SK-N-SH treated with all-trans-retinoic acid at 6 μM for 48 hours (cell line): ENCODE data around the gene PLXND1.

Source experiments
- ARNTL ChIP-seq: fragments of 450-650 bp; formaldehyde crosslinking; IDR thresholded peaks from 2 replicates; pipeline ENCODE4 v1.5.0; 2020; ENCODE audit warnings: low read depth, mild to moderate bottlenecking, moderate library complexity, borderline replicate concordance
- PPARA ChIP-seq: fragments of 250-450 bp; sonication (Bioruptor Pico); IDR thresholded peaks from 2 replicates; pipeline ENCODE4 v1.5.0; 2020; ENCODE audit warnings: mild to moderate bottlenecking, borderline replicate concordance
- RARB ChIP-seq: fragments of 250-450 bp; sonication (Bioruptor Pico); IDR thresholded peaks from 2 replicates; pipeline ENCODE4 v1.8.0; 2021; ENCODE audit warnings: mild to moderate bottlenecking, moderate library complexity
- SNAI2 ChIP-seq: fragments of 250-450 bp; sonication (Bioruptor Pico); IDR thresholded peaks from 2 replicates; pipeline ENCODE4 v1.5.0; 2020; ENCODE audit warnings: mild to moderate bottlenecking, moderate library complexity
- ZFP30 ChIP-seq: fragments of 450-650 bp; formaldehyde crosslinking; IDR thresholded peaks from 2 replicates; pipeline ENCODE4 v1.5.0; 2022; ENCODE audit warnings: mild to moderate bottlenecking, moderate library complexity
- ZNF70 ChIP-seq: fragments of 450-650 bp; formaldehyde crosslinking; IDR thresholded peaks from 2 replicates; pipeline ENCODE4 v1.5.0; 2020; ENCODE audit warnings: mild to moderate bottlenecking, moderate library complexity
- TF ChIP-seq, protein P1 (sequence below): fragments of 250-450 bp; sonication (Bioruptor Pico); IDR thresholded peaks from 2 replicates; pipeline ENCODE4 v1.8.0; 2020; ENCODE audit warnings: mild to moderate bottlenecking, moderate library complexity, borderline replicate concordance
- TF ChIP-seq, protein P2 (sequence below): fragments of 250-450 bp; sonication (Bioruptor Pico); IDR thresholded peaks from 2 replicates; pipeline ENCODE4 v1.5.1; 2021; ENCODE audit warnings: mild to moderate bottlenecking, moderate library complexity
- TF ChIP-seq, protein P3 (sequence below): fragments of 250-450 bp; sonication (Bioruptor Pico); IDR thresholded peaks from 2 replicates; pipeline ENCODE4 v1.5.0; 2020; ENCODE audit warnings: mild to moderate bottlenecking, moderate library complexity

DNA sequence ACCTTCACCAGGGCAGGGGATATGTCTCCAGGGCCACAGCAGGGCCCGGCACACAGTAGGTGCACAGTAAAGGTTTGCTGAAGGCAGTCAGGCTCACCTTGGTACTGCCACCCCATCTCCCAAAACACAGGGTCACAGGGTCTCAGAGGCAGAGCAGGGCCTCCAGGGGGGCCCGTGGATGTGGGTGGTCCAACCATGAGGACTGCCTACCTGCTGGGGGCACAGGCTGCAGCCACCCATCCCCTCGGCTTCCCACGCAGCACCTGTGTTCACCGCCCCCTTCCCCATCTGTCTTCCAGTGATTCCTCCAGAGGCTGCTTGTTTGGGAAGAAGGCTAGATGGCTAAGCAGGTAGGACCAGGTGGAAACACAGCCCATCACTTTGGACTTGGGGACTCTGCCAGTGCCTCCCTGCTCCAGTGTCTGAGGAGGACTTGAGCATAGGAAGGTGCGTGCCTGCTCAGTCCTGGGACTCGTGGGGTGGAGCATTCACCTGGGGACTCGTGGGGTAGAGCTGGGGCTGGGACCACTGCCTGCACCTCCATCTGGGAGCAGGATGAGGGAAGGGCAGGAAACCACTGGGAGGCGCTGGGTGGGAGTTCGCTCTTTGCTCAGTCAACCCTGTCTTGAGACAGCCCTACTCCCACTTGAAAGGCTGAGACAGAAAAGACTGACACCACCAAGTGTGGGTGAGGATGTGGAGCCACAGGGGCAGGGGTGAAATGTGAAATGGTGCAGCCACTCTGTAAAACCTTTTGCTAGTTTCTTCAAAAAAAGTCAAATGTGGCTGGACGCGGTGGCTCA is 18.8 kb upstream of the PLXND1 start:
- TF ChIP-seq RARB (CRISPR knock-in tag) (no peak), ZFP30 (CRISPR knock-in tag) (no peak), PPARA (CRISPR knock-in tag) (no peak), ZNF70 (no peak), ARNTL (CRISPR knock-in tag) (no peak), SNAI2 (no peak)
- TF ChIP-seq, protein P1, sequence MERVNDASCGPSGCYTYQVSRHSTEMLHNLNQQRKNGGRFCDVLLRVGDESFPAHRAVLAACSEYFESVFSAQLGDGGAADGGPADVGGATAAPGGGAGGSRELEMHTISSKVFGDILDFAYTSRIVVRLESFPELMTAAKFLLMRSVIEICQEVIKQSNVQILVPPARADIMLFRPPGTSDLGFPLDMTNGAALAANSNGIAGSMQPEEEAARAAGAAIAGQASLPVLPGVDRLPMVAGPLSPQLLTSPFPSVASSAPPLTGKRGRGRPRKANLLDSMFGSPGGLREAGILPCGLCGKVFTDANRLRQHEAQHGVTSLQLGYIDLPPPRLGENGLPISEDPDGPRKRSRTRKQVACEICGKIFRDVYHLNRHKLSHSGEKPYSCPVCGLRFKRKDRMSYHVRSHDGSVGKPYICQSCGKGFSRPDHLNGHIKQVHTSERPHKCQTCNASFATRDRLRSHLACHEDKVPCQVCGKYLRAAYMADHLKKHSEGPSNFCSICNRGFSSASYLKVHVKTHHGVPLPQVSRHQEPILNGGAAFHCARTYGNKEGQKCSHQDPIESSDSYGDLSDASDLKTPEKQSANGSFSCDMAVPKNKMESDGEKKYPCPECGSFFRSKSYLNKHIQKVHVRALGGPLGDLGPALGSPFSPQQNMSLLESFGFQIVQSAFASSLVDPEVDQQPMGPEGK (CRISPR knock-in tag): no peak
- TF ChIP-seq, protein P2, sequence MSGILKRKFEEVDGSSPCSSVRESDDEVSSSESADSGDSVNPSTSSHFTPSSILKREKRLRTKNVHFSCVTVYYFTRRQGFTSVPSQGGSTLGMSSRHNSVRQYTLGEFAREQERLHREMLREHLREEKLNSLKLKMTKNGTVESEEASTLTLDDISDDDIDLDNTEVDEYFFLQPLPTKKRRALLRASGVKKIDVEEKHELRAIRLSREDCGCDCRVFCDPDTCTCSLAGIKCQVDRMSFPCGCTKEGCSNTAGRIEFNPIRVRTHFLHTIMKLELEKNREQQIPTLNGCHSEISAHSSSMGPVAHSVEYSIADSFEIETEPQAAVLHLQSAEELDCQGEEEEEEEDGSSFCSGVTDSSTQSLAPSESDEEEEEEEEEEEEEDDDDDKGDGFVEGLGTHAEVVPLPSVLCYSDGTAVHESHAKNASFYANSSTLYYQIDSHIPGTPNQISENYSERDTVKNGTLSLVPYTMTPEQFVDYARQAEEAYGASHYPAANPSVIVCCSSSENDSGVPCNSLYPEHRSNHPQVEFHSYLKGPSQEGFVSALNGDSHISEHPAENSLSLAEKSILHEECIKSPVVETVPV (CRISPR knock-in tag): no peak
- TF ChIP-seq, protein P3, sequence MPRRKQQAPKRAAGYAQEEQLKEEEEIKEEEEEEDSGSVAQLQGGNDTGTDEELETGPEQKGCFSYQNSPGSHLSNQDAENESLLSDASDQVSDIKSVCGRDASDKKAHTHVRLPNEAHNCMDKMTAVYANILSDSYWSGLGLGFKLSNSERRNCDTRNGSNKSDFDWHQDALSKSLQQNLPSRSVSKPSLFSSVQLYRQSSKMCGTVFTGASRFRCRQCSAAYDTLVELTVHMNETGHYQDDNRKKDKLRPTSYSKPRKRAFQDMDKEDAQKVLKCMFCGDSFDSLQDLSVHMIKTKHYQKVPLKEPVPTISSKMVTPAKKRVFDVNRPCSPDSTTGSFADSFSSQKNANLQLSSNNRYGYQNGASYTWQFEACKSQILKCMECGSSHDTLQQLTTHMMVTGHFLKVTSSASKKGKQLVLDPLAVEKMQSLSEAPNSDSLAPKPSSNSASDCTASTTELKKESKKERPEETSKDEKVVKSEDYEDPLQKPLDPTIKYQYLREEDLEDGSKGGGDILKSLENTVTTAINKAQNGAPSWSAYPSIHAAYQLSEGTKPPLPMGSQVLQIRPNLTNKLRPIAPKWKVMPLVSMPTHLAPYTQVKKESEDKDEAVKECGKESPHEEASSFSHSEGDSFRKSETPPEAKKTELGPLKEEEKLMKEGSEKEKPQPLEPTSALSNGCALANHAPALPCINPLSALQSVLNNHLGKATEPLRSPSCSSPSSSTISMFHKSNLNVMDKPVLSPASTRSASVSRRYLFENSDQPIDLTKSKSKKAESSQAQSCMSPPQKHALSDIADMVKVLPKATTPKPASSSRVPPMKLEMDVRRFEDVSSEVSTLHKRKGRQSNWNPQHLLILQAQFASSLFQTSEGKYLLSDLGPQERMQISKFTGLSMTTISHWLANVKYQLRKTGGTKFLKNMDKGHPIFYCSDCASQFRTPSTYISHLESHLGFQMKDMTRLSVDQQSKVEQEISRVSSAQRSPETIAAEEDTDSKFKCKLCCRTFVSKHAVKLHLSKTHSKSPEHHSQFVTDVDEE (CRISPR knock-in tag): no peak
